HG03196 (cell line): ENCODE results near the gene FAM227A.
"Not testable (repeated sequence)": the region's sequence is repeated elsewhere in the genome, so short reads cannot be mapped to it uniquely, and the experiment has no call there.

Experiments used
- ATAC-seq: cut with Tn5 transposase; IDR thresholded peaks from one replicate; pipeline ENCODE4 v1.9.1; 2021; ENCODE audit not compliant: unreplicated experiment

Gene FAM227A

DNA sequence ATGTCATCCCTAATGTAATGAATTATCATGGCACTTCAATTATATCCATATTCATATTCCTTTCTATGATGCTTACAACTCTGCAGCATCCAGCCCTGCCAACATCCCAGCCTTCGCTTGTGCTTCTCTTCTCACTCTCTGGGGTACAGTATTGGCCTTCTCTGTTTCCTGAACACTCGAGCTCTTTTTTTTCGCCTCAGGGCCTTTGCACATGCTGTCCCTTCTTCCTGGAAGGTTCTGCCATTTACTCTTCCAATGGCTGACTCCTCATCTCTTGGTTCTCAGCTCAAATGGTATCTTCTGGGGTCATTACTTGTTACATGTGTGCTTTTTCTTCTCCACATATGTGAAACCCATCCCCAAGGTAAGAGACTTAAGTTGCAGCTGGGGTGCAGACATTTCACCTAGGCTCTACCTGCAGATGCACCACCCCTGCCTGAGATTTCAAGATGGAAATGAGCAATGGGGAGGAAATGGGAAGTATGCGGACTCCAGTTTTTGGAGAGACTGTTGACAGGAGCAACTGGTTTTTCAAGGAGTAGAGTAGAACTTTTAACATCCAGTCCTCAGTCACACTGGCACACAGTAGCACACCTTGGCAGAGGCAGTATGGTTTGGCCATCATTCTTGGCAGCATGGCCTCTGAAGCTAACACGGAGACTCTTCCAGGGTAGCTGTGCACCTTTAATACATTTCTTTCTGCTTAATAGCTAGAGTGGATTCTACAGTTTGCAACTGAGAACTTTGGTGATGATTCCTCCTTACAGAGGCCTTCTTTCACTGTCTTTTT lies 43.8 kb downstream of the FAM227A start:
- no peak for ATAC-seq

DNA sequence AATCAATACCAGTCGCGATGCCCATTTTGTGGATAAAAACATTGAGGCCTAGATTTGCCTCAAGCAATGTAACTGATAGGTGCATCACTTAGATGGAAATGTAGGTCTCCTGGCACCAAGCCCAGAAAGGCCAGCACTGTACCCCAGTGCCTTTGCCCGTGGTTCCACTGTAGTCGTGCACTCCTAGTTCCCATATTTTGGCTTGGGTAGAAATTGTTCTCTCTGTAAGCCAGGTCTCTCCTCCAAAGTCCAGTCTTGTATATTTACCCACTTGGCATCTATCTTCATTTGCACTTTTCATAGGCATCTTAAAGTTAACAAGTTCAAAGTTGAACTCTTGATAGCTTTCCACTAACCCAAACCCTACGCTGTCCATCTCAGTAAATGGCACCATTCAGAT lies 44.6 kb downstream of the FAM227A start:
- ATAC-seq: no peak

- no peak for ATAC-seq
Observed at GRCh38 chr22:38610234-38610633, 46.0 kb downstream of the FAM227A start.

GRCh38 chr22:38608992-38609750 lies 47.0 kb downstream of the FAM227A start:
- no peak for ATAC-seq

DNA sequence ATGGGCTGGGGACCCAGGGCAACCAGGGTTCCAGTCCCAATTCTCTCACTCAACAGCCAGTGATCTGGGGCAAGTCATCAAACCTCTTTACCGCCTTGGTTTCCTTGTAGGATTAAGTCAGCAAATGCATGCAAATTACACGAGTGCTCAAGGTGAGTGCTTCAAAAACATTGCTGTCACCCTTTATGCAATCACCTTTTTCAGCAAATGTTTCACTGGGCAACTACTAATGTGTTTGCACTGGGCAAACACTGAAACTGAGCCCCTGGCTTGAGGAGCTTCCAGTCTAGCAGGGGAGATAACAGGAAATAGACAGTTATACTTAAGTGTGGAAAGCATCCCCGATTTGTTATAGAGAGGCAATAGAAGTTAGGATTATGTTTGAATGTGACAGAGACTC lies 48.5 kb downstream of the FAM227A start:
- ATAC-seq: no peak

DNA sequence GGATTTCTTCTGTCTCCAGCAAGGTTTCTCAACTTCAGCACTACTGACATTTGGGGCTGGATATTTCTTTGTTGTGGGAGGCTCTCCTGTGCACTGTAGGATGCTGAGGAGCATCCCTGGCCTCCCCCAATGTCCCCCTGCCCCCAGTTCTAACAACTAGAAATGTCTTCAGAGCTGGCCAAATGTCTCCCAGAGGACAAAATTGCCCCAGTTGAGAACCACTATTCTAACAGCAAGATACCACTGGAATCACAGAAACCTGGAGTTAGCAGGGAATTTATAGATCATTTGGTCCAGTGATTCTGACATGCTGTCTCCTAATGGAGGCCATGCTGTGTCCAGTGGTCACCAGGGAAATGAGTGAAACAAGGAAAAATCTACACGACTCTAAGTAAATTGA lies 54.0 kb downstream of the FAM227A start:
- no peak for ATAC-seq

- no peak for ATAC-seq
Observed at GRCh38 chr22:38601221-38601764, 54.9 kb downstream of the FAM227A start.

- ATAC-seq: no peak
Observed at GRCh38 chr22:38599466-38599865, 56.7 kb downstream of the FAM227A start.

GRCh38 chr22:38582923-38583322 lies 73.3 kb downstream of the FAM227A start:
- not testable (repeated sequence) for ATAC-seq

DNA sequence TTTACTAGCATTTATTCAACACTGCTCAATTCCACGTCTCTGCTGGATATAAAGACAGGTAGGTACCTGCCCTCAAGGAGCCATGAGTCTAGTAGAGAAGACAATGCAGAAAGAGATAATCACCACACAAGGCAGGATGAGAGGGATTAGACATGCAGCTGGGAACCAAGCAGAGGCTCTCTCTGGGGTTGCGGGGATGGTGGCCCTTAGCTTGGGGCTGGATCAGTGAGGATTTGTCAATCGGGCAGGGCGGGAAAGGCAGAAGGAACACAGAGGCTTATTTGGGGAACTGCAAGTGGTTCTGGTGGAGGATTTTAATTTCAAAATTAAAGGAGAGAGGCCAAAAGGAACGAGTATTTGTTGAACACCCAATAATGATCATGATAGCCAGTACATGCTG lies 77.7 kb downstream of the FAM227A start:
- no peak for ATAC-seq

DNA sequence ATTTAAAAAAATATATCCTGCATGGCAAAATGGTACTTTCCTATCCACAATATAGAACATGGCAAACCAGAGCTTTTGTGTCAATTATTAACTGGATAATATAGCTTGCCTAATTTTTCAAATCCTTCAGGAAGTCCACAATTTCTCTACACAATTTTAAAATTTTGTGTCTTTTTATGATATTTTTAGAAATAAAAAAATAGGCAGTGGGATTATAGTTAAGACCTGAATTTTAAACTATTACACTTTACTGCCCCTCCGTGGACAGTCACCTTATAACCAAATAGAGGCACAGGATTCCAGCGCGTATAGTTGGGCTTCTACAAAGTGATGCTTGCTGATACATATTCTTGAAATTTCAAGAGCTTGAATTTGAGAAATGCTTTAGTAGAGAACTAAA lies 84.1 kb downstream of the FAM227A start:
- no peak for ATAC-seq

- no peak for ATAC-seq
Observed at GRCh38 chr22:38570779-38571364, 85.3 kb downstream of the FAM227A start.

- ATAC-seq: peak; percentile 51
Observed at GRCh38 chr22:38569972-38570778, 86.0 kb downstream of the FAM227A start, which contains the start of gene DMC1. TSS of gene DMC1 (minus strand) at chr22:38570183. CDS start at chr22:38568256, 1,927 bp downstream.

- peak; percentile 3 for ATAC-seq
Observed at GRCh38 chr22:38569181-38569971, 86.8 kb downstream of the FAM227A start.

DNA sequence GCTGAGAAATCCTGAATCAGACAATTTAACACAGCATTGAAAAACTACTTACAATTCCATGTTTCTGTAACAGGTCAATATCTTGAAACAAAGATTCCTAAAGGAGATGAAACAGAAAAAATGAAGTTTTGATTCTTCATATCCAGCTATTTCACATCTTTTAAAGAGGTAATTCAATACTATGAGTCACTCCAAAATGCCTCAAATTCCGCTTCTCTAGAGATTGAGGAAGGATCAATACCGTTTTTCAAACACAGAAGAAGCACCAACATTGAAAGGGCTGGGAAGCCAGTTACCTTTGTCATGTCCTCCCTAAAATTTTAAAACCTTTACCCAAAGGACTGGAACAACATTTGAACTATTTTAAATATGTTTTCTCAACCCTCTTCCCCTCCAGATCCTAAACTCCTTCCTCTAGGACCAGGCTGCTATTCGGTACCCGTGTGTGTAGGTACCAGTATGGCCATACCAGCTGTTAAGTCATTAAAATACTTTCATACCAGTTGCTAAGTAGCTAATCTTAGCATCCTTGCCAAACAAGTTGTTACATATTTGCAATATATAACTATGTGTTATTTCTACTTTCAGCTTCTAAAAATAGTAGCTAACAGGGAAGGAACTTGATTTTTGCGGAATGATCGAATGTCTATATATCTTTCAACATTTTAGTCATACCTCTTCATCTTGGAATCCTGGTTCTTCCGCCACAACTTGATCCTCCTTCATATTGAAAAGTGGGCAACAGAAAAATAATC lies 88.5 kb downstream of the FAM227A start:
- no peak for ATAC-seq

DNA sequence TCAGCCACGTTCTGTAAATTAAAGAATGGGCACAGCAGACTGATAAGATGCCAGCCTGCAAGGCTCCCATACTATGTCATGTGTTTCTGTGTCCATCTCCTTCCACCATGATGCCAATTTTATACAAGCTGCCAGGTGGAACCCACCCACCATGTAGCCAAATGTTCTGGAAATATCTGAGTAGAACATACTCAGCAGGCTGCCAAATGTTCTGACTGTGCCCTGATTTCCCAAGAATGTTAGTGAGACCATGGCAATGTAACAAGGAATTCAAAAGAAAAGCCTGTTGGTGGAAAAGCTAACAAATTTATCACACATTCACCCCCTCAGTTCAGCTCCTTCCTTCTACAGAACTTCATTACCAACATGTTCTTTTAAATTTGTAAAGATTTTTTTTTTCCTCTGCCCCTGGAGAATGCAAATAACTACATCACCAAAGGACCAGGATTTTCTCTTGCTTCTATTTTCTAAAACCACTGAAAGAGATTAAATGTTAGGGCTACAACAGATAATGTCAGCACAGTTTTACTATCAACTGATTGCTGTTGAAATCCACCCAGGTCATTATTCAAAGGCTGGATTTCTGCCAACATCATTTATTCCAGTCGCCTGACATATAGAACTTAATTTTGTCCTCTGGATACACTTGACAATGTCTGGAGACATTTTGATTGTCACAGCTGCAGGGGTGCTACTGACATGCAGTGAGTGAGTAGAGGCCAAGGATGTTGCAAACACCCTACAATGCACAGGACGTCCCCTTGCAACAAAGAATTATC lies 89.3 kb downstream of the FAM227A start:
- no peak for ATAC-seq

- ATAC-seq: no peak
Observed at GRCh38 chr22:38565441-38565840, 90.8 kb downstream of the FAM227A start.

DNA sequence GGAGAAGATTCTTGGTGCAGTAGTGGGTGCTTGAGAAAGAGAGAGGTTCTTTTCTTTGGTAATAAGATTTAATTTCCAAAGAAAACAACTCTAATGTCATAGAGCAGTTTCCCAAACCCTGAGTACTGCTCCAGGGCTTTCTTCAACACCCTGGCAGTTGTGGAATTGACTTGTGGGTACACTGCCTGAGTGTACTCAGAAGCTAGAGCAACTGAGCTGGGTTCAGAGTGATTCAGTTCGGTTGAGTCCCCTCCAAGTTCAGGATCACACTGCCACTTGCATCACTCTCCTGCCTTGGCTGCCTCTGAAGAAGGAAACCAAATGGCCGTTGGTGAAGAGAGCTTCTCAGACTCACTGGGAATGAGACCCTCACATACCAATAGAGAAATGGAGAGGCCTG lies 91.5 kb downstream of the FAM227A start:
- no peak for ATAC-seq
